Endothelial cell of umbilical vein (primary cell): Measurements from ENCODE around the gene ZNF512. TPM values are rescaled to one million over a fixed set of nuclear protein-coding genes. Genes with fewer than 3 reads are reported as not detected.

ENCODE experiments used
- BruUV-seq: library from RNA; stranded (reverse); fragments of 400-500 nt; replicated peaks from 2 replicates; lab custom pipeline; 2021; lab: Mats Ljungman, UMichigan
- CTCF ChIA-PET: fragments of 300-600, 350-600 bp; sonication (Branson Sonifier 250); formaldehyde crosslinking; loops from one replicate; lab custom pipeline; 2021; ENCODE audit warnings: antibody characterized with exemption, inconsistent platforms; lab: Charles Lee
- POLR2A ChIA-PET: fragments of 300-600, 350-600 bp; sonication (Branson Sonifier 250); formaldehyde crosslinking; loops from one replicate; lab custom pipeline; 2021; ENCODE audit warnings: antibody characterized with exemption, inconsistent platforms; lab: Charles Lee
- DNase-seq: peaks from one replicate; pipeline ENCODE4 v3.0.0-alpha.2; 2011; ENCODE audit warnings: low read depth, low spot score
- FAIRE-seq: peaks from 2 replicates; lab custom pipeline; 2011; peaks lifted over from hg19 to GRCh38; lab: Jason Lieb, UNC
- H2AFZ ChIP-seq: 2 replicates; pipeline ENCODE4 v1.6.0; 2012; ENCODE audit warnings: low read depth, low read length, control low read depth, inconsistent platforms
- H3K27ac ChIP-seq: 2 replicates; pipeline ENCODE4 v1.5.1; 2011; ENCODE audit warnings: low read depth, mild to moderate bottlenecking, control low read depth, low read length, moderate library complexity; ENCODE audit not compliant: insufficient read depth
- H3K27me3 ChIP-seq, 2 experiments: 2 replicates each; pipeline versions ENCODE4 v1.6.0 to v1.6.1; 2011; ENCODE audit warnings: low read length in 2 of 2, mixed read lengths in 1 of 2; ENCODE audit not compliant: control insufficient read depth in 2 of 2, insufficient read depth in 2 of 2
- H3K36me3 ChIP-seq, 2 experiments: 2 replicates in 1 of 2; 3 replicates in 1 of 2; pipeline ENCODE4 v1.5.1; 2011; ENCODE audit warnings: low read length in 2 of 2, mild to moderate bottlenecking in 1 of 2, moderate library complexity in 1 of 2; ENCODE audit not compliant: control insufficient read depth in 2 of 2, insufficient read depth in 2 of 2; ENCODE audit errors: extremely low read depth in 1 of 2
- H3K4me1 ChIP-seq: 3 replicates; pipeline ENCODE4 v1.5.1; 2011; ENCODE audit warnings: mild to moderate bottlenecking, low read length; ENCODE audit not compliant: control insufficient read depth, insufficient read depth; ENCODE audit errors: extremely low read depth
- H3K4me2 ChIP-seq: 2 replicates; pipeline ENCODE4 v1.6.1; 2011; ENCODE audit warnings: low read length, control low read depth, mixed read lengths; ENCODE audit not compliant: insufficient read depth
- H3K4me3 ChIP-seq, 3 experiments: fragments of 200-600 bp in 1 of 3; sonication (generic), shearing (Covaris generic) in 1 of 3; replicated peaks in 1 of 3; 2 replicates each; pipeline ENCODE4 v1.5.1; 2011 to 2016; ENCODE audit warnings: control low read depth in 3 of 3, low read length in 3 of 3, mild to moderate bottlenecking in 2 of 3, inconsistent platforms in 1 of 3, low read depth in 1 of 3, moderate library complexity in 1 of 3; ENCODE audit not compliant: insufficient read depth in 1 of 3
- H3K79me2 ChIP-seq: 2 replicates; pipeline ENCODE4 v1.6.0; 2012; ENCODE audit warnings: low read length, inconsistent platforms; ENCODE audit not compliant: control insufficient read depth, insufficient read depth
- H3K9ac ChIP-seq: replicated peaks from 2 replicates; pipeline ENCODE3; 2011; ENCODE audit warnings: low read length, control low read depth; ENCODE audit not compliant: insufficient read depth; ENCODE audit errors: extremely low read depth
- H3K9me1 ChIP-seq: replicated peaks from 3 replicates; pipeline ENCODE4 v1.6.0; 2011; ENCODE audit warnings: mild to moderate bottlenecking, low read length; ENCODE audit not compliant: control insufficient read depth, insufficient read depth; ENCODE audit errors: extremely low read depth
- H3K9me3 ChIP-seq: replicated peaks from 2 replicates; pipeline ENCODE4 v1.5.1; 2012; ENCODE audit warnings: low read length, inconsistent platforms; ENCODE audit not compliant: control insufficient read depth, insufficient read depth
- H4K20me1 ChIP-seq: replicated peaks from 2 replicates; pipeline ENCODE3; 2011; ENCODE audit warnings: mild to moderate bottlenecking, low read length; ENCODE audit not compliant: control insufficient read depth, insufficient read depth; ENCODE audit errors: extremely low read depth
- CTCF ChIP-seq, 2 donors: IDR thresholded peaks; 1 replicate in 1 of 2; 2 replicates in 1 of 2; pipeline ENCODE4 v1.5.1; 2011; ENCODE audit warnings: low read length in 2 of 2, mild to moderate bottlenecking in 2 of 2, moderate library complexity in 2 of 2, control low read depth in 1 of 2, inconsistent platforms in 1 of 2, low read depth in 1 of 2; ENCODE audit not compliant: insufficient read depth in 1 of 2; ENCODE audit errors: extremely low read depth in 1 of 2
- EZH2 ChIP-seq: IDR thresholded peaks from 2 replicates; pipeline ENCODE4 v1.6.1; 2012; ENCODE audit warnings: borderline replicate concordance, low read depth, mild to moderate bottlenecking, moderate library complexity, low read length, inconsistent platforms; ENCODE audit not compliant: severe bottlenecking
- FOS ChIP-seq: IDR thresholded peaks from 2 replicates; pipeline ENCODE4 v1.6.1; 2011; ENCODE audit warnings: mild to moderate bottlenecking, low read length, moderate library complexity, borderline replicate concordance; ENCODE audit not compliant: insufficient read depth
- GATA2 ChIP-seq: IDR thresholded peaks from 2 replicates; pipeline ENCODE4 v1.7.0; 2011; ENCODE audit warnings: low read depth, mild to moderate bottlenecking, moderate library complexity, mixed read lengths, low read length; ENCODE audit not compliant: insufficient read length, insufficient read depth
- JUN ChIP-seq: IDR thresholded peaks from 2 replicates; pipeline ENCODE4 v1.6.1; 2011; ENCODE audit warnings: borderline replicate concordance, low read depth; ENCODE audit not compliant: insufficient read length, insufficient read depth
- MYC ChIP-seq: IDR thresholded peaks from one replicate; pipeline ENCODE4 v1.6.1; 2011; ENCODE audit warnings: mild to moderate bottlenecking, low read depth, low read length
- POLR2A ChIP-seq: IDR thresholded peaks from 2 replicates; pipeline ENCODE4 v1.6.1; 2012; ENCODE audit warnings: low read depth, mild to moderate bottlenecking, control low read depth, low read length
- POLR2AphosphoS5 ChIP-seq: IDR thresholded peaks from 2 replicates; pipeline ENCODE4 v1.6.1; 2012; ENCODE audit warnings: low read depth, mild to moderate bottlenecking, control low read depth, low read length, moderate library complexity; ENCODE audit not compliant: insufficient read depth
- dilution Hi-C: fragments of 300-500 bp; cut with MboI; formaldehyde crosslinking; loops from one replicate; pipeline ENCODE4 v1.15.0; 2019; ENCODE audit warnings: low sequenced_read_pairs; ENCODE audit not compliant: extremely low pct_ligation_motif_present
- intact Hi-C: fragments of 100-400 bp; cut with micrococcal nuclease; formaldehyde crosslinking; loops from one replicate; pipeline ENCODE4 v1.10.0; 2022
- polyA plus RNA-seq, 4 experiments: library from polyadenylated mRNA; depleted of rRNA in 3 of 4; stranded (reverse) in 3 of 4; unstranded in 1 of 4; fragments of >200 nt; gene quantifications; 2 replicates each; pipeline versions ENCODE4 v1.2.1 to v1.2.3, GENCODE V29; 2011 to 2012; ENCODE audit warnings: missing spikeins in 1 of 4
- total RNA-seq: library from RNA; stranded (reverse); gene quantifications from 2 replicates; pipeline ENCODE4 v1.2.3, GENCODE V29; 2021
- TF ChIP-seq, protein P1 (sequence below): IDR thresholded peaks from 2 replicates; pipeline ENCODE4 v1.6.1; 2011; ENCODE audit not compliant: insufficient read depth, insufficient read length

The ZNF512 gene
- total and polyA plus RNA-seq, 2 donors (not counting 3 experiments of a cell fraction or from before 2014, with no cell fraction given), result 17.8 to 37.0 TPM

- CTCF ChIA-PET, result no interaction called here
Observed at GRCh38 chr2:27561060-27561459, 21.8 kb upstream of the ZNF512 start.

More at GRCh38 chr2:27561060-27561459, 21.8 kb upstream of the ZNF512 start:
- intact Hi-C loops, result no loop called here
- FAIRE-seq, result no peak
- Histone ChIP-seq H3K4me3 (no peak overlapping the region), H3K27me3 (no peaks in the 10 kb centered on the region), H3K4me2 (no peak overlapping the region), H3K4me1 (peaks cover 13% of the 10 kb centered on the region), H2AFZ (no peak overlapping the region), H3K9ac (no peak overlapping the region), H3K9me3 (no peaks in the 10 kb centered on the region), H4K20me1 (no peaks in the 10 kb centered on the region), H3K9me1 (no peaks in the 10 kb centered on the region), H3K36me3 (no peaks in the 10 kb centered on the region), H3K27ac (no peak overlapping the region), H3K79me2 (no peaks in the 10 kb centered on the region)
- TF ChIP-seq CTCF (IDR thresholded peaks at IDR 0.05; ENCODE audit: extremely low read depth in 1 of 2, insufficient read depth in 1 of 2, low read depth in 1 of 2, low read length in 2 of 2) (no peak), EZH2 (no peak), POLR2AphosphoS5 (no peak), MYC (no peak), POLR2A (no peak), GATA2 (no peak), FOS (no peak), JUN (no peak)
- TF ChIP-seq, protein P1, sequence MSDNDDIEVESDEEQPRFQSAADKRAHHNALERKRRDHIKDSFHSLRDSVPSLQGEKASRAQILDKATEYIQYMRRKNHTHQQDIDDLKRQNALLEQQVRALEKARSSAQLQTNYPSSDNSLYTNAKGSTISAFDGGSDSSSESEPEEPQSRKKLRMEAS, result no peak
- POLR2A ChIA-PET, result no interaction called here
- BruUV-seq, result no TSS peak
- dilution Hi-C loops, result no loop called here
- no peak for DNase-seq
